T-helper 17 cell (primary cell): ENCODE results near the gene PTPRM. TPM values are rescaled to one million over a fixed set of nuclear protein-coding genes. Genes with fewer than 3 reads are reported as not detected.

ENCODE experiments used
- ATAC-seq: fragments of 150-1000 bp; cut with Tn5 transposase; 2 replicates; pipeline ENCODE4 v1.10.0; 2021; ENCODE audit warnings: mild to moderate bottlenecking, moderate library complexity
- DNase-seq, 3 donors: peaks; one replicate each; pipeline versions ENCODE4 v3.0.0 to v3.0.0-alpha.2; 2020 to 2021
- H3K9me3 ChIP-seq: one replicate; pipeline ENCODE4 v1.7.0; 2013; ENCODE audit warnings: low read length, mild to moderate bottlenecking; ENCODE audit not compliant: control insufficient read depth, poor library complexity, severe bottlenecking
- H3K27ac Mint-ChIP-seq: one replicate; pipeline ENCODE4 v1.8.0; 2022; ENCODE audit warnings: mild to moderate bottlenecking, moderate library complexity, mixed read lengths
- H3K27me3 Mint-ChIP-seq: one replicate; pipeline ENCODE4 v1.8.0; 2022; ENCODE audit warnings: mixed read lengths
- H3K36me3 Mint-ChIP-seq: one replicate; pipeline ENCODE4 v1.8.0; 2022; ENCODE audit warnings: low read depth, mixed read lengths
- H3K4me1 Mint-ChIP-seq: one replicate; pipeline ENCODE4 v1.8.0; 2022; ENCODE audit warnings: mild to moderate bottlenecking, mixed read lengths
- H3K4me3 Mint-ChIP-seq: one replicate; pipeline ENCODE4 v1.8.0; 2022; ENCODE audit warnings: mild to moderate bottlenecking, moderate library complexity, mixed read lengths
- total RNA-seq, 4 donors: library from RNA in 2 of 4; stranded (reverse) in 2 of 4; gene quantifications; one replicate each; pipeline ENCODE4 v1.2.3 and lab custom pipeline; 2022 to 2026

PTPRM gene
- total RNA-seq, 2 donors from 2014 or later = 25.6 to 44.8 TPM

DNA sequence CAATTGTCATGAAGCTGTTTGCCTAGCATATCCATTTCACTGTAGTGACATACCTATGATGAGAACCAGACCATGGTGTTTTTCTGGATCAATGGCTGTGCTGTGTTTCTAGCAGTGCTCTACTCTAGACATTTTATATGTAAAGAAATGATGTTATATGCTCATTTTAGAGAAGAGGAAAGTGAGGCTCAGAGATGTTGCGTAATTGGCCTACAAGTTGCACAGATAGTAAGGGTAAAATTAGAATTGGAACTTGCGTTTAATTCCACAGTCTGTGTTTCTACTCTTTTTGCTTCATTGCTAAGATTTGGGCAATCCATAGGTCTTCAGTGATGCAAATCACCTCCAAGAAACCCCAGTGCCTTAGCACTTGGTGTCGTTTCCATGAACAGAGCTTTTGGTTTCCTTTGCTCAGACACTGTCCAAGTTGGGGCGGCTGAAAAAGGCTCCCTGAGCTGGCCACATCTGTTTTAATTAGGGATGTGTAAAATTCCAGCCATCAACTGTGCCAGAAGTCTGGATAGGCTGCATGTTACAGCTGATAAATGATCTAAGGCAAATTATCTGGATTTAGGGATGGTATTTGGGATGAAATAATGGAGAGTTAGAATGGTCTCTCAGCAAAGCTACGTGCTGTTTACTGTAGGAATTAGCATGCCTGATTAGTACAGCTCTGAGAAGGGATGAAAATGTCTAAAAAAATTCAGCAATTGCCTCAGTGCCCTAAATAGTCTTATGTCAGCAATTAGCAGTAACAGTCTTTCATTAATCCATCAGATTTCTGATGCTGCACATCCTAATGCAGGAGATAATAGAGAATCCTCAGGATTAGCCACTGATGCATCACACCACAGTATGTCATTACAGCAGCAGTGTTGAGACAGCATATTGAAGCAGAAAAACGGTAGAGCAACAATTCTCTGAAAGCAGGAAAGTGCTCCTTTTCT, 65.3 kb downstream of the PTPRM start:
- ATAC-seq = no peak
- H3K4me1 Mint-ChIP-seq = no peaks in the 10 kb centered on the region

DNA sequence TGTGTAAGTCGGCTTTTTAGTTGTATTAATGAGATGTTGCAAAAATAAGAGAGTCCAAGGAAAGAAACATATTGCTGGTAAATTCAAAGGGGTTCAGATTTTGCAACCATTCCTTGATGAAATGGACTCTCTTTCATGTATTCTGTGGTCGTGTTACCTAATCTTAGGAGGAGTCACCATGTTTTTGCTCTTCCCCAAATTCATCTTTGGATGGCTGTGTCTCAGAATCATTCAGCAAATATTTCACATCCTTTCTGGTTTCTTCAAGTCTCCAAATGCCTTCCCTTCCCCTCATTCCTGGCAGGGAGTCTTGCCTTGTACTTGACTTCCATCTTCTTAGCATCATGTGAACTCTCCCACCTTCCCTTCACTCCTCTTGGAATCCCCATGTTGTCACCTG, 66.1 kb downstream of the PTPRM start:
- H3K27me3 Mint-ChIP-seq = no peaks in the 10 kb centered on the region
- no peak overlapping the region for H3K27ac Mint-ChIP-seq
- no peaks in the 10 kb centered on the region for H3K4me1 Mint-ChIP-seq
- ATAC-seq = no peak
- H3K36me3 Mint-ChIP-seq = no peaks in the 10 kb centered on the region
- H3K9me3 ChIP-seq = no peaks in the 10 kb centered on the region
- no peak for DNase-seq
- H3K4me3 Mint-ChIP-seq = no peak overlapping the region

More for the DNA sequence above, 65.3 kb downstream of the PTPRM start:
- H3K9me3 ChIP-seq = no peaks in the 10 kb centered on the region
- no peak overlapping the region for H3K27ac Mint-ChIP-seq
- H3K36me3 Mint-ChIP-seq = no peaks in the 10 kb centered on the region
- H3K27me3 Mint-ChIP-seq = no peaks in the 10 kb centered on the region
- no peak for DNase-seq
- no peak overlapping the region for H3K4me3 Mint-ChIP-seq

DNA sequence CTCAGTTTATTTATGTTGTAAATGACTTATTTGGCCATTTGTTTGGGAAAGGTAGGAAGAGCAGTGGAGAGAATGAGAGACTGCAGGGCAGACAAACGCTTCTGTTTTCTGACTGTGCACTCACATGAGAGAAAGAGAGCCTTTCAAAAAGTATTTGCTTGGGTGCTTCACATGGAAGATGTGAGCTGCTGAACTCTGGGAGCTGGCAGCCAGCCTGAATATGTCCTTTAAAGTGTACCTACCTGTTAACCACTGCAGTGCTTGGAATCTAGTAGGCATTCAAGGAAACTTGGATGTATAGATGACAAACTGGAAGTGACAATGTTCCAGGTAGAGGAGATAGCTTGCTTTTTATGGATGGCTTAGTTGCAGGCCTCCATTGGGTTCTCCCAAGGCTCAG, 68.8 kb downstream of the PTPRM start:
- DNase-seq (no peak), ATAC-seq (no peak)
- Mint-ChIP-seq H3K27me3 (no peaks in the 10 kb centered on the region), H3K4me1 (no peaks in the 10 kb centered on the region), H3K4me3 (no peak overlapping the region), H3K27ac (no peak overlapping the region), H3K36me3 (no peaks in the 10 kb centered on the region)
- H3K9me3 ChIP-seq = peaks cover 2% of the 10 kb centered on the region

- H3K9me3 ChIP-seq = peaks cover 2% of the 10 kb centered on the region
- no peaks in the 10 kb centered on the region for H3K36me3 Mint-ChIP-seq
- no peak overlapping the region for H3K4me3 Mint-ChIP-seq
- ATAC-seq (no peak), DNase-seq (no peak)
- no peak overlapping the region for H3K27ac Mint-ChIP-seq
- H3K27me3 Mint-ChIP-seq = no peaks in the 10 kb centered on the region
- H3K4me1 Mint-ChIP-seq = no peaks in the 10 kb centered on the region
Measured at GRCh38 chr18:7637269-7637668, 70.2 kb downstream of the PTPRM start.

DNA sequence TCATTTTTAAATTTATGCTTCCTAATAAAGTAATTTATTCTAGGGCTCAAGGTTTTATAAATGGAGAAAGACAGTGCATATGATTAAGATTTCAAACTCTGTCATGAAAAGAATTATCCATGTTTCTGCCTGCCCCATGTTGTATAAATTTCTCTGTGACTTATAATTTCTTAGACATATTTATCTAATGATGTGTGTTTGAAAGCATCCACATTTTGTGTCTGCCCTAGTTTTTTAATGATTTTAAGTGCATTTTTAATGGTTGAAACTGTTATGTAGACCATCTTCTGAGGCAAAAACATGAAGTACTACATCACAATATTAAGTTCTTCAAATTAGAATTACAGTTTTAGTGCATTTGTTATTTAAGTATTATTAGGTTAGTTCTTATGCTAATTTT, 71.2 kb downstream of the PTPRM start:
- no peak overlapping the region for H3K4me3 Mint-ChIP-seq
- no peak overlapping the region for H3K27ac Mint-ChIP-seq
- H3K36me3 Mint-ChIP-seq = no peaks in the 10 kb centered on the region
- no peak for DNase-seq
- ATAC-seq = no peak
- no peaks in the 10 kb centered on the region for H3K27me3 Mint-ChIP-seq
- H3K4me1 Mint-ChIP-seq = no peaks in the 10 kb centered on the region
- peaks cover 2% of the 10 kb centered on the region for H3K9me3 ChIP-seq

- no peak overlapping the region for H3K4me3 Mint-ChIP-seq
- H3K27me3 Mint-ChIP-seq = no peaks in the 10 kb centered on the region
- DNase-seq = no peak
- H3K27ac Mint-ChIP-seq = no peak overlapping the region
- no peak for ATAC-seq
- H3K36me3 Mint-ChIP-seq = no peaks in the 10 kb centered on the region
- no peaks in the 10 kb centered on the region for H3K4me1 Mint-ChIP-seq
- H3K9me3 ChIP-seq = peaks cover 2% of the 10 kb centered on the region
Measured at GRCh38 chr18:7641813-7642212, 74.7 kb downstream of the PTPRM start.

DNA sequence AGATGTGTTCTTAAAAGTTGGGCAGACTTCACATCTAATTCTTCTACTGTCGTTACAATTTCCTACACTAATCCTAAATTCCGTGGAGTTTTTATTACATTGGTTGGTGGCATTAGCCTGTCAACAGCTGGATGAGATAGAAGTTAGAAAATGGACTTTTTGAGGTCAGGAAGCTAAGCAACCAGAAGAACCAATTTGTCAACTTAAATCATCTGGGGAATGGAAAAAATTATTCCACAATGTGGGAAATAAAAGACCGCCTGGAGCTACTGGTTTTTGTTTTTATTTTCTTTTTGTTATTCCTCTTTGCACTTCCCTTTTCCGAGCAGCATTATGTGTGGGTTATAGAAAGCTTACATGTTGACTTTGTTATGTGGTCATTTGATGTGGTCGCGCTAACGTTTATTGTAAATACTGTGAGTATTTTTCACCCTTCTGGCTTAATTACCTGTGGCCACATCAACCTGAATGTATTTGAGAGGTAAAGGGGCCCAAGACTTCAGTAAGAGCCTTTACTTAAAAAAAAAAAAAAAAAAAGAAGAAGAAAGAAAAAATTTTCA, 75.3 kb downstream of the PTPRM start:
- ATAC-seq = no peak
- peaks cover 2% of the 10 kb centered on the region for H3K9me3 ChIP-seq
- H3K27me3 Mint-ChIP-seq = no peaks in the 10 kb centered on the region
- no peaks in the 10 kb centered on the region for H3K4me1 Mint-ChIP-seq
- no peak overlapping the region for H3K4me3 Mint-ChIP-seq
- DNase-seq = no peak
- H3K27ac Mint-ChIP-seq = no peak overlapping the region
- H3K36me3 Mint-ChIP-seq = no peaks in the 10 kb centered on the region

DNA sequence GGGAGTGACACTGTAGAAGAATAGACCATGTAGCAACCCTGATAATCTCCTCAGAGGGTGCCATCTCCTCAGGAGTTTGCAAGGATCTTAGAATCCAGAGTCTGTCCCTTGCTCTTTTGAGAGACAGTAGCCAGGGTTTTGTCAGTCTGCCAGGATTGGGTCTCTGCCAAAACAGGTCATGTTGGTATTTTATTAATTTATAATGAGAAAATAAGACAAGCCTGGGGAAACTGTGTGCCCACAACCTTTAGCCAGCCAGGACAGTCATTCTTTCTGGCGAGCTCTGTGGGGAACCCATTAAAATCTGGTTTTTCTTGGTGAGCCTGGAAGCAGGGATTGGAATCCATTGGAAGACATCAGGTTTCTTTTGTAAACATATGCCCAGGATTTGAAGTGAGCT, 78.6 kb downstream of the PTPRM start:
- Mint-ChIP-seq H3K27ac (no peak overlapping the region), H3K4me3 (no peak overlapping the region), H3K27me3 (no peaks in the 10 kb centered on the region), H3K36me3 (no peaks in the 10 kb centered on the region), H3K4me1 (no peaks in the 10 kb centered on the region)
- DNase-seq (no peak), ATAC-seq (no peak)
- H3K9me3 ChIP-seq = no peaks in the 10 kb centered on the region

- H3K4me3 Mint-ChIP-seq = no peak overlapping the region
- DNase-seq (no peak), ATAC-seq (no peak)
- no peaks in the 10 kb centered on the region for H3K4me1 Mint-ChIP-seq
- no peaks in the 10 kb centered on the region for H3K9me3 ChIP-seq
- no peak overlapping the region for H3K27ac Mint-ChIP-seq
- no peaks in the 10 kb centered on the region for H3K27me3 Mint-ChIP-seq
- H3K36me3 Mint-ChIP-seq = no peaks in the 10 kb centered on the region
Measured at GRCh38 chr18:7646174-7646886, 79.2 kb downstream of the PTPRM start.

DNA sequence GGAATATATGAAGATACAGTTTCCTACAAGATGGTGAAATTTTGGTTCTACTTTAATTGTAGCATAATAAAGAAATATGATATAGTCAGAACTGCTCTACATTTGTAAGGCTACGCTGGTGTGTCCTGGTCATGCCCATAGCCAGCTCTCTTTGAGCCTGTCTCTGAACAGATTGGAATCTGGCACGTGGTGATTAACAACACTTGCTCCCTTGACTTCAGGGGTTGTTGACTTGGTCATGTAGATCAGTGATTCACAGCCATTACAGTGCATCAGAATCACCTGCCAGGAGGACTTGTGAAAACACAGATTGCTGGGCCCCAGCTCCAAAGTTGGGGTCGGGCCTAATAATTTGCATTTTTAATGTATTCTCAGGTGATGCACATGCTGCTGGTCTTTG, 80.4 kb downstream of the PTPRM start:
- Mint-ChIP-seq H3K4me1 (no peaks in the 10 kb centered on the region), H3K36me3 (no peaks in the 10 kb centered on the region), H3K27ac (no peak overlapping the region), H3K27me3 (no peaks in the 10 kb centered on the region), H3K4me3 (no peak overlapping the region)
- H3K9me3 ChIP-seq = no peaks in the 10 kb centered on the region
- no peak for DNase-seq
- no peak for ATAC-seq

GRCh38 chr18:7657050-7657449, 89.9 kb downstream of the PTPRM start:
- H3K4me3 Mint-ChIP-seq = no peak overlapping the region
- no peaks in the 10 kb centered on the region for H3K27me3 Mint-ChIP-seq
- H3K27ac Mint-ChIP-seq = no peak overlapping the region

DNA sequence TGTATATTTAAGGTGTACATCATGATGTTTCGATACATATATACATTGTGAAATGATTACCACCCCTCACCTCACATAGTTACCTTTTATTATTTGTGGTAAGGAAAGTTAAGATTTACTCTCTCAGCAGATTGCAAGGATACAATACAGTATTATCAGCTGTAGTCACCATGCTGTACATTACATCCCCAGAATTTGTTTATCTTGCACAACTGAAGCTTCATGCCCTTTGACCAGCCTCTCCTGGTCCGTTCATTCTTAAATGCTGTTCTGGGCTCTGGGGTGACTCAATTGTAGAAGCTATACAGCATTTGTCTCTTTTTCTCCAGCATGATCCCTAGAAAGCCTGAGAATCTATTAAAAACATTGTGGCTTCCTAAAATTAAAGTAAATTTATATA, 90.8 kb downstream of the PTPRM start:
- Mint-ChIP-seq H3K27me3 (no peaks in the 10 kb centered on the region), H3K4me3 (no peak overlapping the region), H3K4me1 (no peaks in the 10 kb centered on the region), H3K27ac (no peak overlapping the region), H3K36me3 (no peaks in the 10 kb centered on the region)
- no peak for ATAC-seq
- H3K9me3 ChIP-seq = no peaks in the 10 kb centered on the region
- DNase-seq = no peak

More at GRCh38 chr18:7657050-7657449, 89.9 kb downstream of the PTPRM start:
- no peaks in the 10 kb centered on the region for H3K9me3 ChIP-seq
- ATAC-seq = no peak
- no peak for DNase-seq
- no peaks in the 10 kb centered on the region for H3K36me3 Mint-ChIP-seq
- H3K4me1 Mint-ChIP-seq = no peaks in the 10 kb centered on the region

- H3K27ac Mint-ChIP-seq = no peak overlapping the region
- DNase-seq (no peak), ATAC-seq (no peak)
- H3K4me3 Mint-ChIP-seq = no peak overlapping the region
- no peaks in the 10 kb centered on the region for H3K36me3 Mint-ChIP-seq
- H3K9me3 ChIP-seq = no peaks in the 10 kb centered on the region
- no peaks in the 10 kb centered on the region for H3K4me1 Mint-ChIP-seq
- no peaks in the 10 kb centered on the region for H3K27me3 Mint-ChIP-seq
Measured at GRCh38 chr18:7658701-7659100, 91.6 kb downstream of the PTPRM start.
